DOHH2 (cell line): Measurements from ENCODE around the gene UBXN7.
"Not testable (repeated sequence)": the region's sequence is repeated elsewhere in the genome, so short reads cannot be mapped to it uniquely, and the experiment has no call there.

Experiments
- H3F3A ChIP-seq: fragments of 200-600 bp; sonication (generic), shearing (Covaris generic); 2 replicates; pipeline ENCODE4 v1.6.0; 2016; ENCODE audit warnings: antibody characterized with exemption, mild to moderate bottlenecking; ENCODE audit not compliant: control insufficient read depth, insufficient read depth
- H3K27ac ChIP-seq: fragments of 200-600 bp; sonication (generic); 2 replicates; pipeline ENCODE4 v1.5.1; 2014; ENCODE audit warnings: low read depth, mild to moderate bottlenecking, low read length, moderate library complexity
- H3K27me3 ChIP-seq: fragments of 200-600 bp; sonication (generic); 2 replicates; pipeline ENCODE4 v1.6.1; 2014; ENCODE audit warnings: mild to moderate bottlenecking, low read length, mixed read lengths; ENCODE audit not compliant: control insufficient read depth
- H3K36me3 ChIP-seq: fragments of 200-600 bp; sonication (generic); 2 replicates; pipeline ENCODE4 v1.6.1; 2014; ENCODE audit warnings: mild to moderate bottlenecking, low read length, moderate library complexity, mixed read lengths; ENCODE audit not compliant: control insufficient read depth
- H3K4me1 ChIP-seq: fragments of 200-600 bp; sonication (generic); 2 replicates; pipeline ENCODE4 v1.6.1; 2014; ENCODE audit warnings: mild to moderate bottlenecking, low read length, mixed read lengths; ENCODE audit not compliant: control insufficient read depth
- H3K4me2 ChIP-seq: fragments of 200-600 bp; sonication (generic); 2 replicates; pipeline ENCODE4 v1.6.0; 2014; ENCODE audit warnings: mild to moderate bottlenecking, low read length, moderate library complexity
- H3K4me3 ChIP-seq: fragments of 200-600 bp; sonication (generic); 2 replicates; pipeline ENCODE4 v1.5.1; 2014; ENCODE audit warnings: mild to moderate bottlenecking, low read length, mixed read lengths
- H3K79me2 ChIP-seq: fragments of 200-600 bp; sonication (generic); 2 replicates; pipeline ENCODE4 v1.6.1; 2014; ENCODE audit warnings: mild to moderate bottlenecking, low read length, mixed read lengths; ENCODE audit not compliant: control insufficient read depth
- H3K9me2 ChIP-seq: fragments of 200-600 bp; sonication (generic); replicated peaks from 2 replicates; pipeline ENCODE4 v1.6.1; 2014; ENCODE audit warnings: mild to moderate bottlenecking, low read length, mixed read lengths; ENCODE audit not compliant: control insufficient read depth
- H3K9me3 ChIP-seq: fragments of 200-600 bp; sonication (generic); 2 replicates; pipeline ENCODE4 v1.6.1; 2014; ENCODE audit warnings: antibody characterized with exemption, low read length, mixed read lengths; ENCODE audit not compliant: control insufficient read depth, insufficient read depth
- H4K20me1 ChIP-seq: fragments of 200-600 bp; sonication (generic); 2 replicates; pipeline ENCODE4 v1.6.0; 2014; ENCODE audit warnings: low read depth, mild to moderate bottlenecking, antibody characterized with exemption, low read length, moderate library complexity; ENCODE audit not compliant: control insufficient read depth, insufficient read depth
- CTCF ChIP-seq: fragments of 200-600 bp; sonication (generic); IDR thresholded peaks from one replicate; pipeline ENCODE4 v1.5.1; 2014; ENCODE audit warnings: antibody characterized with exemption, mild to moderate bottlenecking, low read depth, low read length; ENCODE audit not compliant: poor library complexity, severe bottlenecking
- EZH2phosphoT487 ChIP-seq: fragments of 200-600 bp; sonication (generic); IDR thresholded peaks from 2 replicates; pipeline ENCODE4 v1.6.1; 2017; ENCODE audit warnings: borderline replicate concordance, mild to moderate bottlenecking, antibody characterized with exemption, low read length, moderate library complexity, mixed read lengths

The UBXN7 gene

DNA sequence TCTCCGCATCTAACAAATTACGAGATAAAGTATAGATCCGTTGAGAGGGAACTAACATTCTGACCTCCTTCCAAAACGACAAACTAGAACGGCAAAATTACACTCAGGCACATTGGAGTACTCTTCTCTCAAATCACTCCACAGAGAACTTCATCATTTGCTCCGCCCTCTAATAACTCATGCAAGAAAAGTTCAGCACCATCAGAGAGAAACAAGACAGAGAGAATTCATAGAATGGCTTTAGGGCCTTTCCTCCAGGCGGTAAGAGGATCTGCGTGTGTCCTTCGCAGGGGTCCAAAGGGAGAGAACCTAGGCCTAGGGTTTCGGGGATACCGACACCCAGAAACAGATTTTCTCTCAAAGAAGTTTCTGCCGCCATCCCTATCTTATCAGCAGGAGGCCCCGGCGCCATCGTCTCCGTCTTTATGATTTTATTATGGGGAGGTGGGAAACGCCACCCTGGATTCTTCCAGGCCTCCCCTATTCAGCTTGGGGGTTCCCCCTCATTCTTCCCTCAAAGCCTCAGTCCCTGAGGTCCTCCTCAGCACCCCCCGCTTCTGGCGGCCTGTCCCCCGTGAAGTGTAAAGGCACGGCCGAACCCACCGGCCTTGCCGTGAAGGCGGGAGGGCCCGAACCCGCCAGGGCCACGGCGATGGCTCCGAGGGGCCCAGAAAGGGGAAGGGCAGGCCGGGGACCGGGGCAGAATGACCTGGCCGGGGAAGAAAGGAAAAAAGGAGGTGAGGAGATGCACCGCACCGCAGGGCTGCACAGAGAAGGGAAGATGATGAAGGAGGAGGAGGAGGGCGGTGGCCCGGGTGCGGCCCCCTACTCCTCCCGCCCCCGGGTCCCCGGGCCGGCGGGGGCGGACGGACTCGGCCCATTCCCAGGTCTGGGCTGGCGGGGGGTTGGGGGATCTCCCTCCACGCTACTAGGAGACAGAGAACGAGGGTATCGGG is 768 bp downstream of the UBXN7 start:
- H3K27ac ChIP-seq, result peak overlapping the region; percentile 51
- no peaks in the 10 kb centered on the region for H3K27me3 ChIP-seq
- peaks cover 16% of the 10 kb centered on the region for H3K4me1 ChIP-seq
- peaks cover 6% of the 10 kb centered on the region; the same call in 1 of the 2 replicates for H4K20me1 ChIP-seq
- H3K9me3 ChIP-seq, result no peaks in the 10 kb centered on the region
- TF ChIP-seq CTCF (no peak), EZH2phosphoT487 (no peak)
- peaks cover 58% of the 10 kb centered on the region for H3K79me2 ChIP-seq
- no peaks in the 10 kb centered on the region for H3F3A ChIP-seq
- H3K4me2 ChIP-seq, result peak overlapping the region; percentile 85
- H3K4me3 ChIP-seq, result peak overlapping the region; percentile 91
- no peaks in the 10 kb centered on the region for H3K9me2 ChIP-seq
- H3K36me3 ChIP-seq, result peaks cover 20% of the 10 kb centered on the region

- Histone ChIP-seq H3K27ac (no peak overlapping the region), H3K79me2 (peaks cover 92% of the 10 kb centered on the region), H3K9me3 (no peaks in the 10 kb centered on the region), H4K20me1 (peaks cover 10% of the 10 kb centered on the region; the same call in 1 of the 2 replicates), H3K9me2 (no peaks in the 10 kb centered on the region), H3F3A (no peaks in the 10 kb centered on the region), H3K27me3 (no peaks in the 10 kb centered on the region), H3K4me1 (peaks cover 11% of the 10 kb centered on the region), H3K36me3 (peaks cover 20% of the 10 kb centered on the region), H3K4me2 (no peak overlapping the region), H3K4me3 (no peak overlapping the region)
- TF ChIP-seq EZH2phosphoT487 (no peak), CTCF (no peak)
Measured at GRCh38 chr3:196428041-196428440, 4.2 kb downstream of the UBXN7 start.

- H3K27me3 ChIP-seq, H3K27ac ChIP-seq, H4K20me1 ChIP-seq, H3K9me3 ChIP-seq, H3K9me2 ChIP-seq, H3K4me1 ChIP-seq, H3F3A ChIP-seq, H3K4me2 ChIP-seq, H3K4me3 ChIP-seq: not testable (repeated sequence)
- Histone ChIP-seq H3K79me2 (peaks cover 100% of the 10 kb centered on the region), H3K36me3 (peaks cover 11% of the 10 kb centered on the region)
Measured at GRCh38 chr3:196424421-196424820, 7.8 kb downstream of the UBXN7 start.

- TF ChIP-seq EZH2phosphoT487, result no peak
- TF ChIP-seq CTCF, result no peak
- Histone ChIP-seq H3K4me2 (no peak overlapping the region), H3K4me3 (no peak overlapping the region), H3K4me1 (no peaks in the 10 kb centered on the region), H4K20me1 (peaks cover 7% of the 10 kb centered on the region; the same call in 1 of the 2 replicates), H3F3A (no peaks in the 10 kb centered on the region), H3K79me2 (peaks cover 100% of the 10 kb centered on the region), H3K36me3 (peaks cover 10% of the 10 kb centered on the region), H3K9me2 (no peaks in the 10 kb centered on the region), H3K9me3 (no peaks in the 10 kb centered on the region), H3K27ac (no peak overlapping the region), H3K27me3 (no peaks in the 10 kb centered on the region)
Measured at GRCh38 chr3:196423044-196423781, 9.0 kb downstream of the UBXN7 start.

DNA sequence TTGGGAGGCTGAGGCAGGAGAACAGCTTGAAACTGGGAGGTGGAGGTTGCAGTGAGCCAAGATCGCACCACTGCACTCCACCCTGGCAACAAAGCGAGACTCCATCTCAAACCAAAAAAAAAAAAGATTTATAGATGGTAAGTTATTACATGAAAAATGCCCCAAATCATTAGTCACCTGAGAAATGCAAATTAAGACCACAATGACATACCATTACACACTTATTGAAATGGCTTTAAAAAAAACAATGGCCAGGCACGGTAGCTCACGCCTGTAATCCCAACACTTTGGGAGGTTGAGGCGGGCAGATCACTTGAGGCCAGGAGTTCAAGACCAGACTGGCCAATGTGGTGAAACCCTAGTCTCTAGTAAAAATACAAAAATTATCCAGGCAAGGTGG is 10.6 kb downstream of the UBXN7 start:
- not testable (repeated sequence) for H4K20me1 ChIP-seq, H3K27ac ChIP-seq, H3K27me3 ChIP-seq, H3K4me2 ChIP-seq, H3K4me1 ChIP-seq, H3K4me3 ChIP-seq, H3F3A ChIP-seq, H3K9me3 ChIP-seq, H3K36me3 ChIP-seq, H3K9me2 ChIP-seq
- H3K79me2 ChIP-seq, result peaks cover 98% of the 10 kb centered on the region
